ENCODE results near the gene FABP7.

DNA sequence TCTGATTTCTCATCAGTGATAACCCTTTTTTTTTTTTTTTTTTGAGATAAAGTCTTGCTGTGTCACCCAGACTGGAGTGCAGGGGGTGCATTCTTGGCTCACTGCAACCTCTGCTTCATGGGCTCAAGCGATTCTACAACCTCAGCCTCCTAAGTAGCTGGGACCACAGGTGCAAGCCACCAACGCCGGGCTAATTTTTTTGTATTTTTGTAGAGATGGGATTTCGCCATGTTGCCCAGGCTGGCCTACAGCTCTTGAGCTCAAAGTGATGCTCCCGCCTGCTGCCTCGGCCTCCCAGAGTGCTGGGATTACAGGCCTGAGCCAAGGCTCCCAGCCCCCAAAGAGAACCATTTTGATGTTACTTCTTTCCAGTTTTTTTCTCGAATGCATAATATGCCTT is 2.2 kb downstream of the FABP7 start:
- TF ChIP-seq CTCF (IDR thresholded peaks at IDR 0.05), result no peak
- no peak for TF ChIP-seq POLR2AphosphoS5 (IDR thresholded peaks at IDR 0.05)

Data from esophagus muscularis mucosa (tissue), 3 donors.